HFF-Myc (cell line): ENCODE results near the gene DDAH1.
A peak's percentile ranks its signal among the peaks of the same experiment; 100 is the strongest.

Experiments
- DNase-seq: peaks from one replicate; pipeline ENCODE4 v3.0.0-alpha.2; 2011; ENCODE audit warnings: low read depth; ENCODE audit errors: extremely low read depth
- H3K4me3 ChIP-seq: replicated peaks from 2 replicates; pipeline ENCODE4 v1.5.1; 2011; ENCODE audit warnings: low read depth, mild to moderate bottlenecking, control low read depth, low read length
- CTCF ChIP-seq: IDR thresholded peaks from 2 replicates; pipeline ENCODE4 v1.5.1; 2012; ENCODE audit warnings: mild to moderate bottlenecking, low read depth, low read length, control low read depth; ENCODE audit errors: missing control alignments

Gene DDAH1

GRCh38 chr1:85366391-85367170, 98.4 kb downstream of the DDAH1 start:
- peak; percentile 71 for DNase-seq
- TF ChIP-seq CTCF = no peak
- no peak overlapping the region for H3K4me3 ChIP-seq

- no peak for TF ChIP-seq CTCF
- no peak overlapping the region for H3K4me3 ChIP-seq
- no peak for DNase-seq
Measured at GRCh38 chr1:85365851-85366250, 99.1 kb downstream of the DDAH1 start.

- H3K4me3 ChIP-seq = no peak overlapping the region
- DNase-seq = no peak
- TF ChIP-seq CTCF = no peak
Measured at GRCh38 chr1:85363521-85363920, 101.4 kb downstream of the DDAH1 start.

DNA sequence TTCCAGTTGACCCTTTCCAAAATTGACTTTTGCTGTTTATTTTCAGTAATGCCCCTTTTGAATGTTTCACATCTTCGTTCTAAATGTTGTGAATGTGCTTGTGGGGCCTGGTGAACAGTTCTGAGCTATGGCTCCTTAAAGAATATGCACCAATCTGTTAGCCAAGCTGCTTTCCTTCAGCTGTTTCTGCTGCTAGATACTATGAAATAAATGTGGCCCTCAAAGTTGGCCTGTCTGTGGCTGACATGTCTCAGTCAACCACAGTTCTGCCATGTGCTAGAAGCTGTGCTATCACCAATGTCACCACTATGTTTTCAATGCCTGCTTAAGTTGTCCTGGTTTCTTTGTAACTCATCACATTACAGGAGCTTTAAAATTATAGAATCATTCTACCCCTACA, 101.9 kb downstream of the DDAH1 start:
- no peak overlapping the region for H3K4me3 ChIP-seq
- no peak for TF ChIP-seq CTCF
- no peak for DNase-seq

- no peak for DNase-seq
- TF ChIP-seq CTCF = no peak
- H3K4me3 ChIP-seq = no peak overlapping the region
Measured at GRCh38 chr1:85361606-85362296, 103.2 kb downstream of the DDAH1 start.

DNA sequence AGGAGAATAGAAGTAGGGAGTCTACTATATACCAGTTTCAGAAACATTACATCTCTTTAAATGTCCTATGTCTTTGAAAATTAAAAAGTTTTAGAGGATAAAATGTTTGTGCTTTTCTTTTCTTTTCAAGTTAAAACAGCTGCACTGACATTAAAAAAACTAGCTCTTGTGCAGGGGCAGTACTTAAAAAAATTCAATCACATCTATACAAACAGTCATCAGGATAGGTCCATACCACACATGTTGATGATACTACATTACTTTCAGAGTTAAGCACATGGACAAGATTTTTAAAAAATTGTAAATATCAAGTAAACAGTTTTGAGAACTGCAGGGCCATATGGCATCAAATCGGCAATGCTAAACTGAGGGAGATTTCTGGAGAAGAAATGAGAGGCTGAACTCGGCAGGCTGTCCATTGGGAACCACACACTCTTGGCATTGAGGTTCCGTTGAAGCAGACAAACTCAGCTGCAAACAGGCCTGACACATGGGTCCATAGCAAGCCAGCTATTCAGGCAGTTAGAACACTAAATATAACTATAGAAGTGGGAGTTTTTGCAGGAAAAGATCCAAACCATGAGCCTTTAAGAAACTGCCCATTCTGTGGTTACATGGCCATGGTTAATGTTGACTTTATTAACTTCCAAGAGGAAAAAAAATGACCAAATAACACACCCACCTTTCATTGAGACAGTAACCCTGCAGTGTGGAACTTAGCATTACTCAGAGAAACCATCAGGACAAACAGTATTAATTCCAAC, 104.0 kb downstream of the DDAH1 start:
- no peak for TF ChIP-seq CTCF
- no peak overlapping the region for H3K4me3 ChIP-seq
- DNase-seq = no peak
